SK-N-SH (cell line): ENCODE results near the gene GPR61. TPM values are rescaled to one million over a fixed set of nuclear protein-coding genes. Genes with fewer than 3 reads are reported as not detected.

Experiments
- CTCF ChIA-PET: fragments of 300-600, 350-600 bp; formaldehyde crosslinking; extraction: SDS; loops from one replicate; lab custom pipeline; 2021; lab: Yijun Ruan, JAX
- POLR2A ChIA-PET: fragments of 350-600 bp; sonication (Branson Sonifier 250); formaldehyde crosslinking; extraction: SDS; loops from one replicate; lab custom pipeline; 2020; ENCODE audit warnings: antibody characterized with exemption, inconsistent platforms; lab: Yijun Ruan, JAX
- DNase-seq: peaks from one replicate; pipeline ENCODE4 v3.0.0; 2012
- H2AFZ ChIP-seq: fragments of 200-600 bp; sonication (generic); 2 replicates; pipeline ENCODE4 v1.8.1; 2016; ENCODE audit warnings: antibody characterized with exemption, mild to moderate bottlenecking, low read depth
- H3F3A ChIP-seq: fragments of 200-600 bp; sonication (generic); replicated peaks from 2 replicates; pipeline ENCODE3; 2016; ENCODE audit warnings: antibody characterized with exemption, mild to moderate bottlenecking; ENCODE audit not compliant: insufficient read depth
- H3K27ac ChIP-seq, 2 experiments: fragments of 200-500 bp in 1 of 2; fragments of 200-600 bp in 1 of 2; sonication (Bioruptor generic) in 1 of 2; sonication (generic), shearing (Covaris generic) in 1 of 2; 2 replicates each; pipeline versions ENCODE4 v1.5.1 to v1.6.1; 2014 to 2016; ENCODE audit warnings: low read depth in 2 of 2, inconsistent platforms in 1 of 2, low read length in 1 of 2, mild to moderate bottlenecking in 1 of 2, mixed read lengths in 1 of 2
- H3K27me3 ChIP-seq: fragments of 200-600 bp; sonication (generic), shearing (Covaris generic); 2 replicates; pipeline ENCODE4 v1.6.1; 2016; ENCODE audit warnings: mixed run types; ENCODE audit not compliant: insufficient read depth
- H3K36me3 ChIP-seq, 2 experiments: fragments of 200-500 bp in 1 of 2; fragments of 200-600 bp in 1 of 2; sonication (Bioruptor generic) in 1 of 2; sonication (generic) in 1 of 2; replicated peaks in 1 of 2; 2 replicates each; pipeline versions ENCODE3 to v1.5.1; 2014 to 2016; ENCODE audit warnings: low read length in 1 of 2, mild to moderate bottlenecking in 1 of 2; ENCODE audit not compliant: insufficient read depth in 2 of 2, control insufficient read depth in 1 of 2
- H3K4me1 ChIP-seq, 2 experiments: fragments of 200-500 bp in 1 of 2; fragments of 200-600 bp in 1 of 2; sonication (Bioruptor generic) in 1 of 2; sonication (generic), shearing (Covaris generic) in 1 of 2; 2 replicates each; pipeline versions ENCODE4 v1.5.1 to v1.6.1; 2014 to 2016; ENCODE audit warnings: low read depth in 1 of 2, low read length in 1 of 2, mixed run types in 1 of 2; ENCODE audit not compliant: insufficient read depth in 2 of 2, control insufficient read depth in 1 of 2
- H3K4me2 ChIP-seq: fragments of 200-600 bp; sonication (generic), shearing (Covaris generic); 2 replicates; pipeline ENCODE4 v1.6.1; 2017; ENCODE audit warnings: mixed run types
- H3K4me3 ChIP-seq, 2 experiments: fragments of 200-500 bp in 1 of 2; fragments of 200-600 bp in 1 of 2; sonication (Bioruptor generic) in 1 of 2; sonication (generic), shearing (Covaris generic) in 1 of 2; 2 replicates each; pipeline versions ENCODE4 v1.5.1 to v1.8.1; 2014 to 2016; ENCODE audit warnings: low read depth in 2 of 2, inconsistent platforms in 1 of 2, low read length in 1 of 2, mild to moderate bottlenecking in 1 of 2, mixed read lengths in 1 of 2, moderate library complexity in 1 of 2
- H3K79me2 ChIP-seq: fragments of 200-600 bp; sonication (generic); 2 replicates; pipeline ENCODE4 v1.8.1; 2017; ENCODE audit warnings: mild to moderate bottlenecking; ENCODE audit not compliant: insufficient read depth
- H3K9ac ChIP-seq: fragments of 200-600 bp; sonication (generic); 2 replicates; pipeline ENCODE4 v1.6.1; 2017; ENCODE audit warnings: mixed run types
- H3K9me2 ChIP-seq: fragments of 200-600 bp; sonication (generic); 2 replicates; pipeline ENCODE4 v1.6.1; 2017; ENCODE audit warnings: mixed run types
- H3K9me3 ChIP-seq: fragments of 200-600 bp; sonication (generic); 2 replicates; pipeline ENCODE4 v1.6.1; 2017; ENCODE audit warnings: mixed run types, mild to moderate bottlenecking, moderate library complexity
- H4K20me1 ChIP-seq: fragments of 200-600 bp; sonication (generic); 2 replicates; pipeline ENCODE4 v1.6.1; 2017; ENCODE audit warnings: mild to moderate bottlenecking, mixed run types; ENCODE audit not compliant: insufficient read depth
- CHD2 ChIP-seq: fragments of 150-350 bp; IDR thresholded peaks from 2 replicates; pipeline ENCODE4 v1.6.1; 2018; ENCODE audit warnings: low read length; ENCODE audit not compliant: partially characterized antibody
- NFIC ChIP-seq: IDR thresholded peaks from 2 replicates; pipeline ENCODE4 v1.4.0; 2012; ENCODE audit warnings: borderline replicate concordance
- NRF1 ChIP-seq: IDR thresholded peaks from 2 replicates; pipeline ENCODE4 v1.6.1; 2012; ENCODE audit warnings: low read depth, mild to moderate bottlenecking, low read length
- POLR2AphosphoS5 ChIP-seq: IDR thresholded peaks from 2 replicates; pipeline ENCODE4 v1.6.1; 2012; ENCODE audit warnings: low read depth, low read length
- RCOR1 ChIP-seq: fragments of 150-350 bp; IDR thresholded peaks from 2 replicates; pipeline ENCODE4 v1.6.1; 2017; ENCODE audit warnings: antibody characterized with exemption, low read length
- TCF12 ChIP-seq: IDR thresholded peaks from 2 replicates; pipeline ENCODE4 v1.4.0; 2012
- WGBS: methylation state at CpG from one replicate; pipeline ENCODE4 v1.1.6; 2017; ENCODE audit warnings: low lambda C conversion rate; 5-methylcytosine and 5-hydroxymethylcytosine counted together
- polyA plus RNA-seq, 3 experiments: library from polyadenylated mRNA; depleted of rRNA; stranded (reverse); fragments of >200 nt; gene quantifications; 2 replicates each; pipeline ENCODE4 v1.2.3, GENCODE V29; 2012
- TF ChIP-seq, protein P1 (sequence below): IDR thresholded peaks from 2 replicates; pipeline ENCODE4; 2012
- TF ChIP-seq, protein P2 (sequence below): fragments of 150-350 bp; IDR thresholded peaks from 2 replicates; pipeline ENCODE4 v1.6.1; 2017; ENCODE audit warnings: antibody characterized with exemption, low read length, low read depth, borderline replicate concordance
- TF ChIP-seq, protein P3 (sequence below): fragments of 200-600 bp; sonication (generic); IDR thresholded peaks from 2 replicates; pipeline ENCODE4 v1.6.1; 2017; ENCODE audit warnings: antibody characterized with exemption, mild to moderate bottlenecking, moderate library complexity
- TF ChIP-seq, protein P4 (sequence below): IDR thresholded peaks from 2 replicates; pipeline ENCODE4 v1.4.0; 2012; ENCODE audit warnings: low read depth
- TF ChIP-seq, protein P5 (sequence below): IDR thresholded peaks from 2 replicates; pipeline ENCODE4 v1.4.0; 2012; ENCODE audit warnings: low read depth, borderline replicate concordance
- TF ChIP-seq, protein P6 (sequence below): fragments of 150-350 bp; IDR thresholded peaks from 2 replicates; pipeline ENCODE4 v1.6.1; 2016; ENCODE audit warnings: mild to moderate bottlenecking, low read depth, low read length

Gene GPR61
- polyA plus RNA-seq, 1 of the 3 experiments (the other 2 are of a cell fraction), result not detected

DNA sequence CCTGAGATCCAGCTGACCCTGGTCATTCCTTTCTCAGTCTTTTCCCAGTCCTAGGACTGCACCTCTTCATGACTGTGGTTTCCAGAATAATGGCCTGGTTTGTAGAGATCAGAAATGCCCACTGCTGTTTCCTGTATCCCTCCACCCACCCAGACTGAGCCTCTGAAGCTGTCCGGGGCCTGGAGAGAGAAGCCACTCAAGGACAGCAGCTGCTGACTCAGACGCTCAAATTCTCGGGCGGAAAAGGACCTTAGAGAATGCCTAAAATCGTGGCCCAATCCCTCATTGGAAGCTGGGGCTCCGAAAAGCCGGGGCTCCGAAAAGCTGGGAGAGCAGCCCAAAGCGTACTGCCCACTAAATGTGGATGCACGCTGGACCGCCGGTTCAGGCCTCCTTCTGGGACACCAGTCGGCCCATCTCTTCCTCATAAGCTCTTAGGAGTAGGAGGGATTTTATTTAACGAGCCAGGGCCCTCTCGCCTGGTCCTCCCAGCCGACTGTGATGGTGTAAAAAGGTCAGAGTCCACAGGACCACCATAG, 7.8 kb upstream of the GPR61 start:
- H3K9ac ChIP-seq, result no peak overlapping the region
- peaks cover 0 to 48% of the 10 kb centered on the region in 2 experiments; a peak in 1 of 4 replicates for H3K4me1 ChIP-seq
- no peaks in the 10 kb centered on the region for H4K20me1 ChIP-seq
- H3K27me3 ChIP-seq, result no peaks in the 10 kb centered on the region
- H3K79me2 ChIP-seq, result no peaks in the 10 kb centered on the region
- DNase-seq, result no peak
- peak overlapping the region in 1 of 2 experiments; percentile 44; a peak in 1 of 4 replicates for H3K4me3 ChIP-seq
- no peaks in the 10 kb centered on the region for H3F3A ChIP-seq
- H3K36me3 ChIP-seq, result no peaks in the 10 kb centered on the region
- H3K9me2 ChIP-seq, result no peaks in the 10 kb centered on the region
- POLR2A ChIA-PET, result interaction anchor here (1.0 to 2.0 kb wide), 7 partner anchors 17 to 254 kb away, joined by 3 to 7 read pairs (median 3); partner anchors contain the start of genes CYB561D1 and GNAI3
- no peak for TF ChIP-seq NFIC
- TF ChIP-seq, protein P1, sequence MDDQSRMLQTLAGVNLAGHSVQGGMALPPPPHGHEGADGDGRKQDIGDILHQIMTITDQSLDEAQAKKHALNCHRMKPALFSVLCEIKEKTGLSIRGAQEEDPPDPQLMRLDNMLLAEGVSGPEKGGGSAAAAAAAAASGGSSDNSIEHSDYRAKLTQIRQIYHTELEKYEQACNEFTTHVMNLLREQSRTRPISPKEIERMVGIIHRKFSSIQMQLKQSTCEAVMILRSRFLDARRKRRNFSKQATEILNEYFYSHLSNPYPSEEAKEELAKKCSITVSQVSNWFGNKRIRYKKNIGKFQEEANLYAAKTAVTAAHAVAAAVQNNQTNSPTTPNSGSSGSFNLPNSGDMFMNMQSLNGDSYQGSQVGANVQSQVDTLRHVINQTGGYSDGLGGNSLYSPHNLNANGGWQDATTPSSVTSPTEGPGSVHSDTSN, result no peak
- no peak for TF ChIP-seq NRF1
- TF ChIP-seq, protein P2, sequence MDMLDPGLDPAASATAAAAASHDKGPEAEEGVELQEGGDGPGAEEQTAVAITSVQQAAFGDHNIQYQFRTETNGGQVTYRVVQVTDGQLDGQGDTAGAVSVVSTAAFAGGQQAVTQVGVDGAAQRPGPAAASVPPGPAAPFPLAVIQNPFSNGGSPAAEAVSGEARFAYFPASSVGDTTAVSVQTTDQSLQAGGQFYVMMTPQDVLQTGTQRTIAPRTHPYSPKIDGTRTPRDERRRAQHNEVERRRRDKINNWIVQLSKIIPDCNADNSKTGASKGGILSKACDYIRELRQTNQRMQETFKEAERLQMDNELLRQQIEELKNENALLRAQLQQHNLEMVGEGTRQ, result no peak
- H3K4me2 ChIP-seq, result no peak overlapping the region
- 65% methylated on average over 12 of the region's 16 CpGs for WGBS
- H3K9me3 ChIP-seq, result no peaks in the 10 kb centered on the region
- H3K27ac ChIP-seq, result no peak overlapping the region; a peak in 1 of 4 replicates
- CTCF ChIA-PET, result interaction anchor here (0.6 to 26.3 kb wide), 73 partner anchors 9 to 634 kb away, joined by 3 to 1710 read pairs (median 4); partner anchors contain the start of genes AMIGO1, AMPD2, ATXN7L2 and CYB561D1
- H2AFZ ChIP-seq, result peak overlapping the region; percentile 91; the same call in 1 of the 2 replicates

DNA sequence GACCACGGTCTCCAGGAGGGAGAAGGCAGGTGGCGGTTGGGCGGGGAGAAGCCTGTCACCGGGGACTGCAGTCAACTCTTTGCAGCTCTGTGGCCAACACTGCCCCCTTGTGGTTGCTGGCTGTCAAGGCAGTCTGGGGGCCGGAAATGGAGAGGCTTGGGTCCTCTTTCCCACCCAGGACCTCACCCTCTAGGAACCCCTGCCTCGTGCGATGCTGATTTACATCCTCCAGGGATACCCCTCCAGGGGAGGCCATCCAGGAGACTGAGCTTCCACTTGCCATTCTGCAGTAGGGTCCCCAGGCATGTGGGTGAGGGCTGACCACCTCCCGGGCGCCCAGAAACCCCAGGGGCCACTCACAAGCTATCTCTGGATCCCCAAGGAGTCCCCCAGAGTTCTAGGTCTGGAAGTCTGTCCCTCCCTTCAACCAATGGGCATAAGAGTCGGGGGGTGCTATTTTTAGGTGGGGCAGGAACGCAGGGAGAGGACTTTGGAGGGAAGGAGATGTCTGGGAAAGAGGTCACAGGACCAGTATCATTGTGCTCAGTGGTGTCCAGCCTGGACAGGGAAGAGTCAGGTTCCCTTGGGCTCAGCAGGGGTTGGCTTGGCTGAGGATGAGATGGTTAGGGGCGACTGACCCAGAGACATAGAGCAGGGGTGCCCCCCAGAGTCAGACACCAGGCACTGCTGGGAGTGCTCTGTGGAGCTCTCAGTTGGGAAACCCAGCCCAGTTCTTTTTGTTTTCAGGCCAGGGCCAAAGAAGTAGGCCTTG, 7.1 kb upstream of the GPR61 start:
- no peaks in the 10 kb centered on the region for H4K20me1 ChIP-seq
- no peaks in the 10 kb centered on the region for H3K36me3 ChIP-seq
- H3K9ac ChIP-seq, result peak overlapping the region; percentile 18; the same call in 1 of the 2 replicates
- no peaks in the 10 kb centered on the region for H3K27me3 ChIP-seq
- H3K4me3 ChIP-seq, result peak overlapping the region in 1 of 2 experiments; percentile 44; a peak in 1 of 4 replicates
- no peaks in the 10 kb centered on the region for H3K79me2 ChIP-seq
- peak overlapping the region; percentile 41; the same call in 1 of the 2 replicates for H3K4me2 ChIP-seq
- peak overlapping the region; percentile 91 for H2AFZ ChIP-seq
- H3F3A ChIP-seq, result no peaks in the 10 kb centered on the region
- ChIA-PET POLR2A (interaction anchor here (0.8 to 2.0 kb wide), 8 partner anchors 9 to 255 kb away, joined by 3 to 7 read pairs (median 3); partner anchors contain the start of genes CYB561D1 and GNAI3), CTCF (interaction anchor here (0.6 to 26.3 kb wide), 94 partner anchors 9 to 816 kb away, joined by 3 to 1710 read pairs (median 4); partner anchors contain the start of genes AMIGO1, AMPD2, ATXN7L2 and CYB561D1)
- H3K9me2 ChIP-seq, result no peaks in the 10 kb centered on the region
- whole genome bisulfite sequencing, result 23% methylated on average over 8 of the region's 12 CpGs
- peak; percentile 86 for DNase-seq
- H3K9me3 ChIP-seq, result no peaks in the 10 kb centered on the region
- peaks cover 0 to 48% of the 10 kb centered on the region in 2 experiments; a peak in 1 of 4 replicates for H3K4me1 ChIP-seq
- H3K27ac ChIP-seq, result peak overlapping the region in 1 of 2 experiments; percentile 70; a peak in 1 of 4 replicates
- TF ChIP-seq, protein P3, sequence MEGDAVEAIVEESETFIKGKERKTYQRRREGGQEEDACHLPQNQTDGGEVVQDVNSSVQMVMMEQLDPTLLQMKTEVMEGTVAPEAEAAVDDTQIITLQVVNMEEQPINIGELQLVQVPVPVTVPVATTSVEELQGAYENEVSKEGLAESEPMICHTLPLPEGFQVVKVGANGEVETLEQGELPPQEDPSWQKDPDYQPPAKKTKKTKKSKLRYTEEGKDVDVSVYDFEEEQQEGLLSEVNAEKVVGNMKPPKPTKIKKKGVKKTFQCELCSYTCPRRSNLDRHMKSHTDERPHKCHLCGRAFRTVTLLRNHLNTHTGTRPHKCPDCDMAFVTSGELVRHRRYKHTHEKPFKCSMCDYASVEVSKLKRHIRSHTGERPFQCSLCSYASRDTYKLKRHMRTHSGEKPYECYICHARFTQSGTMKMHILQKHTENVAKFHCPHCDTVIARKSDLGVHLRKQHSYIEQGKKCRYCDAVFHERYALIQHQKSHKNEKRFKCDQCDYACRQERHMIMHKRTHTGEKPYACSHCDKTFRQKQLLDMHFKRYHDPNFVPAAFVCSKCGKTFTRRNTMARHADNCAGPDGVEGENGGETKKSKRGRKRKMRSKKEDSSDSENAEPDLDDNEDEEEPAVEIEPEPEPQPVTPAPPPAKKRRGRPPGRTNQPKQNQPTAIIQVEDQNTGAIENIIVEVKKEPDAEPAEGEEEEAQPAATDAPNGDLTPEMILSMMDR, result peak; percentile 84
- TF ChIP-seq, protein P4, sequence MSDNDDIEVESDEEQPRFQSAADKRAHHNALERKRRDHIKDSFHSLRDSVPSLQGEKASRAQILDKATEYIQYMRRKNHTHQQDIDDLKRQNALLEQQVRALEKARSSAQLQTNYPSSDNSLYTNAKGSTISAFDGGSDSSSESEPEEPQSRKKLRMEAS, result no peak
- TF ChIP-seq RCOR1, result no peak
- TF ChIP-seq, protein P2, result no peak
- TF ChIP-seq, protein P5, sequence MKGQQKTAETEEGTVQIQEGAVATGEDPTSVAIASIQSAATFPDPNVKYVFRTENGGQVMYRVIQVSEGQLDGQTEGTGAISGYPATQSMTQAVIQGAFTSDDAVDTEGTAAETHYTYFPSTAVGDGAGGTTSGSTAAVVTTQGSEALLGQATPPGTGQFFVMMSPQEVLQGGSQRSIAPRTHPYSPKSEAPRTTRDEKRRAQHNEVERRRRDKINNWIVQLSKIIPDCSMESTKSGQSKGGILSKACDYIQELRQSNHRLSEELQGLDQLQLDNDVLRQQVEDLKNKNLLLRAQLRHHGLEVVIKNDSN, result no peak
- TF ChIP-seq NRF1, result no peak
- TF ChIP-seq CHD2, result peak; percentile 11
- TF ChIP-seq POLR2AphosphoS5, result no peak
- no peak for TF ChIP-seq NFIC
- no peak for TF ChIP-seq TCF12
- TF ChIP-seq, protein P6, sequence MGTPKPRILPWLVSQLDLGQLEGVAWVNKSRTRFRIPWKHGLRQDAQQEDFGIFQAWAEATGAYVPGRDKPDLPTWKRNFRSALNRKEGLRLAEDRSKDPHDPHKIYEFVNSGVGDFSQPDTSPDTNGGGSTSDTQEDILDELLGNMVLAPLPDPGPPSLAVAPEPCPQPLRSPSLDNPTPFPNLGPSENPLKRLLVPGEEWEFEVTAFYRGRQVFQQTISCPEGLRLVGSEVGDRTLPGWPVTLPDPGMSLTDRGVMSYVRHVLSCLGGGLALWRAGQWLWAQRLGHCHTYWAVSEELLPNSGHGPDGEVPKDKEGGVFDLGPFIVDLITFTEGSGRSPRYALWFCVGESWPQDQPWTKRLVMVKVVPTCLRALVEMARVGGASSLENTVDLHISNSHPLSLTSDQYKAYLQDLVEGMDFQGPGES, result no peak
